ENCODE data around the gene EEF1A1. TPM values are rescaled to one million over a fixed set of nuclear protein-coding genes. Genes with fewer than 3 reads are reported as not detected.

Gene EEF1A1

GRCh38 chr6:73477407-73477806, 43.4 kb downstream of the EEF1A1 start:
- Histone ChIP-seq H3K18ac (ENCODE audit: low read length) (no peak overlapping the region), H4K8ac (ENCODE audit: low read depth, low read length) (no peak overlapping the region), H2BK120ac (ENCODE audit: low read depth, low read length) (no peak overlapping the region), H3K23ac (ENCODE audit: low read depth, low read length, poor library complexity) (no peak overlapping the region), H3K14ac (ENCODE audit: low read length) (no peak overlapping the region), H2BK12ac (ENCODE audit: low read length) (no peak overlapping the region), H3K36me3 (replicated peaks in 1 of 2; ENCODE audit: control insufficient read depth in 2 of 2, insufficient read depth in 2 of 2, low read length in 2 of 2) (peaks cover 21 to 58% of the 10 kb centered on the region in 2 donors), H3K27ac (replicated peaks; ENCODE audit: low read length) (no peak overlapping the region), H3K27me3 (ENCODE audit: control insufficient read depth in 3 of 3, insufficient read depth in 3 of 3, low read depth in 1 of 3, low read length in 3 of 3) (no peaks in the 10 kb centered on the region), H4K91ac (ENCODE audit: low read depth, low read length, poor library complexity) (no peak overlapping the region), H3K9ac (ENCODE audit: low read depth, low read length, poor library complexity) (no peak overlapping the region), H2AK5ac (ENCODE audit: low read depth, low read length) (no peak overlapping the region), H3K79me1 (ENCODE audit: low read depth, low read length) (peaks cover 3% of the 10 kb centered on the region), H3K4ac (ENCODE audit: low read length) (no peak overlapping the region), H2BK5ac (ENCODE audit: low read length) (no peak overlapping the region), H2AFZ (ENCODE audit: low read length) (no peak overlapping the region), H3K4me1 (ENCODE audit: control insufficient read depth in 2 of 2, insufficient read depth in 1 of 2, low read depth in 1 of 2, low read length in 2 of 2) (no peaks in the 10 kb centered on the region), H2BK15ac (ENCODE audit: low read length) (no peak overlapping the region), H3K9me3 (replicated peaks in 1 of 2; ENCODE audit: control insufficient read depth in 2 of 2, insufficient read depth in 1 of 2, low read depth in 1 of 2, low read length in 2 of 2) (no peaks in the 10 kb centered on the region), H3K4me2 (ENCODE audit: insufficient read depth, low read length, poor library complexity, severe bottlenecking) (no peak overlapping the region), H3K4me3 (ENCODE audit: low read length in 2 of 2) (no peak overlapping the region)
- no peak for DNase-seq (ENCODE audit: low spot score)
- WGBS, 2 donors (ENCODE audit: extremely low coverage in 2 of 2, insufficient read length in 2 of 2, insufficient replicate concordance in 1 of 2), result no CpG with 5 or more reads among the region's 4 CpGs

GRCh38 chr6:73476723-73477122, 44.1 kb downstream of the EEF1A1 start:
- Histone ChIP-seq H3K36me3 (replicated peaks in 1 of 2; ENCODE audit: control insufficient read depth in 2 of 2, insufficient read depth in 2 of 2, low read length in 2 of 2) (peaks cover 15 to 54% of the 10 kb centered on the region in 2 donors), H3K14ac (ENCODE audit: low read length) (no peak overlapping the region), H2BK5ac (ENCODE audit: low read length) (no peak overlapping the region)

GRCh38 chr6:73471686-73472290, 49.0 kb downstream of the EEF1A1 start:
- Histone ChIP-seq H3K9me3 (replicated peaks in 1 of 2; ENCODE audit: control insufficient read depth in 2 of 2, insufficient read depth in 1 of 2, low read depth in 1 of 2, low read length in 2 of 2) (no peaks in the 10 kb centered on the region), H3K4me2 (ENCODE audit: insufficient read depth, low read length, poor library complexity, severe bottlenecking) (no peak overlapping the region), H2AFZ (ENCODE audit: low read length) (no peak overlapping the region), H3K27ac (replicated peaks; ENCODE audit: low read length) (no peak overlapping the region), H3K4me1 (ENCODE audit: control insufficient read depth in 2 of 2, insufficient read depth in 1 of 2, low read depth in 1 of 2, low read length in 2 of 2) (no peaks in the 10 kb centered on the region), H4K8ac (ENCODE audit: low read depth, low read length) (no peak overlapping the region), H2BK5ac (ENCODE audit: low read length) (no peak overlapping the region), H3K36me3 (replicated peaks in 1 of 2; ENCODE audit: control insufficient read depth in 2 of 2, insufficient read depth in 2 of 2, low read length in 2 of 2) (peaks cover 8 to 47% of the 10 kb centered on the region in 2 donors), H2BK15ac (ENCODE audit: low read length) (no peak overlapping the region), H3K9ac (ENCODE audit: low read depth, low read length, poor library complexity) (no peak overlapping the region), H2BK12ac (ENCODE audit: low read length) (no peak overlapping the region), H2BK120ac (ENCODE audit: low read depth, low read length) (no peak overlapping the region), H3K14ac (ENCODE audit: low read length) (no peak overlapping the region), H3K79me1 (ENCODE audit: low read depth, low read length) (peaks cover 2% of the 10 kb centered on the region), H3K27me3 (ENCODE audit: control insufficient read depth in 3 of 3, insufficient read depth in 3 of 3, low read depth in 1 of 3, low read length in 3 of 3) (no peaks in the 10 kb centered on the region), H4K91ac (ENCODE audit: low read depth, low read length, poor library complexity) (no peak overlapping the region), H3K4me3 (ENCODE audit: low read length in 2 of 2) (no peak overlapping the region), H3K4ac (ENCODE audit: low read length) (no peak overlapping the region), H3K23ac (ENCODE audit: low read depth, low read length, poor library complexity) (no peak overlapping the region), H3K18ac (ENCODE audit: low read length) (no peak overlapping the region), H2AK5ac (ENCODE audit: low read depth, low read length) (no peak overlapping the region)
- no CpG with 5 or more reads among the region's 2 CpGs for WGBS, 2 donors (ENCODE audit: extremely low coverage in 2 of 2, insufficient read length in 2 of 2, insufficient replicate concordance in 1 of 2)
- no peak for DNase-seq (ENCODE audit: low spot score)

More at GRCh38 chr6:73476723-73477122, 44.1 kb downstream of the EEF1A1 start:
- Histone ChIP-seq H3K4me1 (ENCODE audit: control insufficient read depth in 2 of 2, insufficient read depth in 1 of 2, low read depth in 1 of 2, low read length in 2 of 2) (no peaks in the 10 kb centered on the region), H3K4me2 (ENCODE audit: insufficient read depth, low read length, poor library complexity, severe bottlenecking) (no peak overlapping the region), H4K91ac (ENCODE audit: low read depth, low read length, poor library complexity) (no peak overlapping the region), H3K9me3 (replicated peaks in 1 of 2; ENCODE audit: control insufficient read depth in 2 of 2, insufficient read depth in 1 of 2, low read depth in 1 of 2, low read length in 2 of 2) (no peaks in the 10 kb centered on the region), H2BK15ac (ENCODE audit: low read length) (no peak overlapping the region), H2BK12ac (ENCODE audit: low read length) (no peak overlapping the region), H4K8ac (ENCODE audit: low read depth, low read length) (no peak overlapping the region), H3K18ac (ENCODE audit: low read length) (no peak overlapping the region), H2BK120ac (ENCODE audit: low read depth, low read length) (no peak overlapping the region), H3K79me1 (ENCODE audit: low read depth, low read length) (peaks cover 3% of the 10 kb centered on the region), H3K4ac (ENCODE audit: low read length) (no peak overlapping the region), H3K4me3 (ENCODE audit: low read length in 2 of 2) (no peak overlapping the region), H3K23ac (ENCODE audit: low read depth, low read length, poor library complexity) (no peak overlapping the region), H2AK5ac (ENCODE audit: low read depth, low read length) (no peak overlapping the region), H3K27me3 (ENCODE audit: control insufficient read depth in 3 of 3, insufficient read depth in 3 of 3, low read depth in 1 of 3, low read length in 3 of 3) (no peaks in the 10 kb centered on the region), H3K27ac (replicated peaks; ENCODE audit: low read length) (no peak overlapping the region), H2AFZ (ENCODE audit: low read length) (no peak overlapping the region), H3K9ac (ENCODE audit: low read depth, low read length, poor library complexity) (no peak overlapping the region)
- WGBS, 2 donors (ENCODE audit: extremely low coverage in 2 of 2, insufficient read length in 2 of 2, insufficient replicate concordance in 1 of 2), result no CpG with 5 or more reads among the region's 10 CpGs
- no peak for DNase-seq (ENCODE audit: low spot score)

Small RNA genes lying within 50 kb of the gene (small RNA-seq; reads per million reads assigned to genes)
- gene AL603910.2 (ENCODE audit: insufficient read depth) (not detected), gene RN7SL827P (ENCODE audit: insufficient read depth) (not detected)

Measured in neuronal stem cell (in vitro differentiated cells).